Duodenal mucosa (tissue), 2 donors: ENCODE measurements around the gene CR2.
"Not testable (repeated sequence)": the region's sequence is repeated elsewhere in the genome, so short reads cannot be mapped to it uniquely, and the experiment has no call there.

Experiments used
- H3K27ac ChIP-seq: one replicate; pipeline ENCODE4 v1.7.0; 2013; ENCODE audit warnings: low read depth, low read length
- H3K27me3 ChIP-seq, 2 donors: one replicate each; pipeline ENCODE4 v1.7.0; 2013; ENCODE audit warnings: low read length in 2 of 2, control low read depth in 1 of 2; ENCODE audit not compliant: insufficient read depth in 2 of 2, control insufficient read depth in 1 of 2
- H3K36me3 ChIP-seq, 2 donors: one replicate each; pipeline ENCODE4 v1.7.0; 2013; ENCODE audit warnings: low read length in 2 of 2, control low read depth in 1 of 2; ENCODE audit not compliant: insufficient read depth in 2 of 2, control insufficient read depth in 1 of 2
- H3K4me1 ChIP-seq, 2 donors: one replicate each; pipeline ENCODE4 v1.7.0; 2013; ENCODE audit warnings: low read length in 2 of 2, control low read depth in 1 of 2; ENCODE audit not compliant: insufficient read depth in 2 of 2, control insufficient read depth in 1 of 2
- H3K4me3 ChIP-seq, 2 donors: one replicate each; pipeline ENCODE4 v1.7.0; 2013; ENCODE audit warnings: low read length in 2 of 2, low read depth in 1 of 2
- H3K9ac ChIP-seq, 2 donors: one replicate each; pipeline ENCODE4 v1.7.0; 2013; ENCODE audit warnings: low read length in 2 of 2, low read depth in 1 of 2
- H3K9me3 ChIP-seq, 2 donors: one replicate each; pipeline ENCODE4 v1.7.0; 2013; ENCODE audit warnings: low read length in 2 of 2, control low read depth in 1 of 2; ENCODE audit not compliant: control insufficient read depth in 1 of 2

CR2 gene

GRCh38 chr1:207525239-207525638, 71.1 kb downstream of the CR2 start:
- not testable (repeated sequence) for H3K9ac ChIP-seq, H3K36me3 ChIP-seq, H3K4me3 ChIP-seq, H3K4me1 ChIP-seq, H3K9me3 ChIP-seq, H3K27me3 ChIP-seq, H3K27ac ChIP-seq

- H3K4me3 ChIP-seq, H3K9me3 ChIP-seq, H3K27ac ChIP-seq, H3K4me1 ChIP-seq, H3K9ac ChIP-seq, H3K36me3 ChIP-seq, H3K27me3 ChIP-seq: not testable (repeated sequence)
Measured at GRCh38 chr1:207528401-207528800, 74.3 kb downstream of the CR2 start.

GRCh38 chr1:207536263-207536662, 82.1 kb downstream of the CR2 start:
- not testable (repeated sequence) for H3K9ac ChIP-seq, H3K27ac ChIP-seq, H3K9me3 ChIP-seq, H3K27me3 ChIP-seq, H3K4me3 ChIP-seq, H3K4me1 ChIP-seq, H3K36me3 ChIP-seq
